BE2C (cell line): ENCODE results near the gene PCSK6.
"Not testable (repeated sequence)": the region's sequence is repeated elsewhere in the genome, so short reads cannot be mapped to it uniquely, and the experiment has no call there.

Experiments used
- DNase-seq: peaks from one replicate; pipeline ENCODE4 v3.0.0-alpha.2; 2020
- H3K27me3 ChIP-seq: fragments of 250-450 bp; sonication (Bioruptor Pico); 2 replicates; pipeline ENCODE4 v1.5.1; 2020; ENCODE audit warnings: mild to moderate bottlenecking
- H3K36me3 ChIP-seq: fragments of 250-450 bp; sonication (Bioruptor Pico); 2 replicates; pipeline ENCODE4 v1.5.1; 2020; ENCODE audit warnings: mild to moderate bottlenecking
- H3K4me1 ChIP-seq: fragments of 250-450 bp; sonication (Bioruptor Pico); 2 replicates; pipeline ENCODE4 v1.5.1; 2020
- H3K4me3 ChIP-seq: 2 replicates; pipeline ENCODE4 v1.5.1; 2011; ENCODE audit warnings: low read depth, low read length
- H3K9me3 ChIP-seq: fragments of 250-450 bp; sonication (Bioruptor Pico); 2 replicates; pipeline ENCODE4 v1.5.1; 2020
- TF ChIP-seq, protein P1 (sequence below): IDR thresholded peaks from 2 replicates; pipeline ENCODE4 v1.5.1; 2012; ENCODE audit warnings: mild to moderate bottlenecking, low read depth, low read length

The PCSK6 gene

DNA sequence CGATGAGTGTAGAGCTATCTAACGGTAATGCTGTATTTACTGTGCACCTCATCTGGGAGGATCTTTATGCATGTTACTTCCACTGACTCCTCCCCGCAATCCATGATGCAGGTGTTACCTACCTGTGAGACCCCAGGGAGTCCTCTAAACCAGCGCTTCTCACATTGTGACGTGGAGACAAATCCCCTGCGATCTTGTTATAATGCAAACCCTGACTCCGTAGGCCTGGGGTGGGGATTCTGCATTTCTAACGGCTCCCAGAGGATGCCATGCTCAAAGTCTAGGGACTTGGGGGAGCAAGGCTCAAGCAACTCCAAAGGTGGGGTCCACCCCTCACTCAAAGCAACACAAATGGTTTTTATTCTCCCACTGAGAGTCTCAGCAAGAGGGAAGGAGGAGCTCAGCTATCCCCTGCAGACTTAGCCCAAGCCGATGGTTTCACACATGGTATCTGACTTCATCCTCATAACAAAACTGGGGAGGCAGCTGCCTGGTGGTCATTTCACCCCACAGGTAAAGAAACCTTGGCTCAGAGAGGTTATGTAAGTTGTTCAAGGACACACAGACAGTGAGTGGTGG lies 63.6 kb downstream of the PCSK6 start:
- TF ChIP-seq, protein P1, sequence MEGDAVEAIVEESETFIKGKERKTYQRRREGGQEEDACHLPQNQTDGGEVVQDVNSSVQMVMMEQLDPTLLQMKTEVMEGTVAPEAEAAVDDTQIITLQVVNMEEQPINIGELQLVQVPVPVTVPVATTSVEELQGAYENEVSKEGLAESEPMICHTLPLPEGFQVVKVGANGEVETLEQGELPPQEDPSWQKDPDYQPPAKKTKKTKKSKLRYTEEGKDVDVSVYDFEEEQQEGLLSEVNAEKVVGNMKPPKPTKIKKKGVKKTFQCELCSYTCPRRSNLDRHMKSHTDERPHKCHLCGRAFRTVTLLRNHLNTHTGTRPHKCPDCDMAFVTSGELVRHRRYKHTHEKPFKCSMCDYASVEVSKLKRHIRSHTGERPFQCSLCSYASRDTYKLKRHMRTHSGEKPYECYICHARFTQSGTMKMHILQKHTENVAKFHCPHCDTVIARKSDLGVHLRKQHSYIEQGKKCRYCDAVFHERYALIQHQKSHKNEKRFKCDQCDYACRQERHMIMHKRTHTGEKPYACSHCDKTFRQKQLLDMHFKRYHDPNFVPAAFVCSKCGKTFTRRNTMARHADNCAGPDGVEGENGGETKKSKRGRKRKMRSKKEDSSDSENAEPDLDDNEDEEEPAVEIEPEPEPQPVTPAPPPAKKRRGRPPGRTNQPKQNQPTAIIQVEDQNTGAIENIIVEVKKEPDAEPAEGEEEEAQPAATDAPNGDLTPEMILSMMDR = no peak
- Histone ChIP-seq H3K4me1 (no peaks in the 10 kb centered on the region; the same call in 1 of the 2 replicates), H3K36me3 (no peaks in the 10 kb centered on the region), H3K27me3 (no peaks in the 10 kb centered on the region), H3K9me3 (no peaks in the 10 kb centered on the region), H3K4me3 (no peak overlapping the region)
- no peak for DNase-seq

DNA sequence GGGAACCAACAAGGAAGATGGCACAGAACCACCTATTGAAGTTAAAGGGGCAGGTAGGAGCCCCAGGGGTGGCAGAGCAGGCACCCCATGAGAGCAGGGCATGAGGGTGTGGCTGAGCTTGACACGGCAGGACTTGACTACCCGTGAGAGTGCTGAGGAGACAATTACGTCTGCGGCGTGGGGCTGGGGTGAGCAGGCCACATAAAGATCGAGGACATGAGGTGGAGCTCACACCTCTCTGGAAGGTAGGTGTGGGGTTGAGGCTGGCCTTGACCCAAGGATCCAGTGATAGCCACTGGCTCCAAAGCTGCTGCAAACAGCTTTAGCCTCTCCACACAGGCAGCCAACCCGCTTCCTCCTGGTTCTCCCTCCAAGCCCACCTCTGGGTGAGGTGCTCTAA lies 64.5 kb downstream of the PCSK6 start:
- H3K9me3 ChIP-seq = no peaks in the 10 kb centered on the region
- TF ChIP-seq, protein P1 = no peak
- no peak overlapping the region for H3K4me3 ChIP-seq
- no peaks in the 10 kb centered on the region for H3K36me3 ChIP-seq
- no peaks in the 10 kb centered on the region for H3K27me3 ChIP-seq
- no peak for DNase-seq
- H3K4me1 ChIP-seq = no peaks in the 10 kb centered on the region; the same call in 1 of the 2 replicates

DNA sequence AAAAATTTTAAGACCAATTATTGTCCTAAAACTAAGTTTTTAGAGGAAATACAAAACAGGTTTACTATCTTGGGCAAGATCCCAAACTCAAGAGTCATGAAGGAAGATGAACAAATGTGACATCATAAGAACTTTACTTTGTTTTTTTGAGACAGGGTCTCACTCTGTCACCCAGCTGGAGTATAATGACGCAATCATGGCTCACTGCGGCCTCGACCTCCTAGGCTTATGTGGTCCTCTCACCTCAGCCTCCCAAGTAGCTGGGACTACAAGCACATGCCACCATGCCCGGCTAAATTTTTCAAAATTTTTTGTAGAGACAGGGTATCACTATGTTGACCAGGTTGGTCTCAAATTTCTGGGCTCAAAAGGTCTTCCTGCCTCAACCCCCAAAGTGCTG lies 69.3 kb downstream of the PCSK6 start:
- DNase-seq = no peak
- Histone ChIP-seq H3K4me3 (no peak overlapping the region), H3K9me3 (no peaks in the 10 kb centered on the region), H3K36me3 (no peaks in the 10 kb centered on the region), H3K27me3 (no peaks in the 10 kb centered on the region), H3K4me1 (no peaks in the 10 kb centered on the region)
- TF ChIP-seq, protein P1 = no peak

DNA sequence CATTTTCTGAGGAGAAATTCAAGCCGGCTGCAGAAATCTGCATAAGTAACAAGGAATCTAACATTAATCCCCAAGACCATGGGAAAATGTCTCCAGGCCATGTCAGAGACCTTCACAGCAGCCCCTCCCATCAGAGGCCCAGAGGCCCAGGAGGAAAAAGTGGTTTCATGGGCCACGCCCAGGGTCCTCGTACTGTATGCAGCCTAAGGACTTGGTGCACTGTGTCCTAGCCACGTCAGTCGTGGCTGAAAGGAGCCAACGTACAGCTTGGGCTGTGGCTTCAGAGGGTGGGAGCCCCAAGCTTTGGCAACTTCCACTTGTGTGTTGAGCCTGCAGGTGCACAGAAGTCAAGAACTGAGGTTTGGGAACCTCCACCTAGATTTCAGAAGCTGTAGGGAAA lies 73.0 kb downstream of the PCSK6 start:
- not testable (repeated sequence) for H3K27me3 ChIP-seq, H3K9me3 ChIP-seq, H3K4me3 ChIP-seq, DNase-seq, H3K4me1 ChIP-seq, H3K36me3 ChIP-seq

DNA sequence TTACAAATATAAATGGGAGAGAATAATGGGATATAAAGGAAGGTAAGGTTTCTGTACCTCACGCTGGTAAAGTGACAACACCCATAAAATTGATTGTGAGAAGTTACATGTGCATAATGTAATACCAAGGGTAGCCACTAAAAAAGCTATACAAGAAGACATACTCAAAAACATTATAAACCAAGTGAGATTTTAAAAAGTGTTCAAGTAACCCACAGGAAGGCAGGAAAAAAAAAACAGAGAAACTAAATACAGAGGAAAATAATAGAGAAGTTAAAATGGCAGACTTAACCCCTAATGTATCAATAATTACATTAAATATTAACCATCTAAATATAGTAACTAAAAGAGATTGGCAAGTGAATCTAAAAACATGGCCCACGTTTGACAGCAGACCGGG lies 76.3 kb downstream of the PCSK6 start:
- no peaks in the 10 kb centered on the region for H3K4me1 ChIP-seq
- H3K9me3 ChIP-seq = no peaks in the 10 kb centered on the region
- TF ChIP-seq, protein P1 = no peak
- DNase-seq = no peak
- no peaks in the 10 kb centered on the region for H3K36me3 ChIP-seq
- no peaks in the 10 kb centered on the region for H3K27me3 ChIP-seq
- no peak overlapping the region for H3K4me3 ChIP-seq

DNA sequence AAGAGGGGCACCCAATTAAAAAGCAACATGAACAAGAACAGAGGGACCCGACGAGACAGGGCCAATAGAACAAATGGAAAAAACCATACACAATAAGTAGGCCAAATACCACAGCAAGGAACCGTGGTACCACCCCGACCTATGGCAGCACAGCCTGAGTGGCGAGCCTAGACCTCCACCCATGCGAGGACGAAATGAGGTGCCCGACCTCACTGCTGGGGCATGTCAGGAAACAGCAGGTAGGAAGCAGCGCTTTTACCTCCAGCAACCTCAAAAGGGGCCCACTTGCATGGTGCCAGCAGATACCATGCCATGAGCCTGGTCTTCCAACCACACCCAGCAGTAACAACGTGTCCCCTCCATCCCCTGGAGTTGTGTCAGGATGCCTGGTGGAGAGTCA lies 77.9 kb downstream of the PCSK6 start:
- H3K4me1 ChIP-seq = no peaks in the 10 kb centered on the region
- no peak overlapping the region for H3K4me3 ChIP-seq
- H3K9me3 ChIP-seq = no peaks in the 10 kb centered on the region
- H3K36me3 ChIP-seq = no peaks in the 10 kb centered on the region
- no peaks in the 10 kb centered on the region for H3K27me3 ChIP-seq
- TF ChIP-seq, protein P1 = no peak
- no peak for DNase-seq

DNA sequence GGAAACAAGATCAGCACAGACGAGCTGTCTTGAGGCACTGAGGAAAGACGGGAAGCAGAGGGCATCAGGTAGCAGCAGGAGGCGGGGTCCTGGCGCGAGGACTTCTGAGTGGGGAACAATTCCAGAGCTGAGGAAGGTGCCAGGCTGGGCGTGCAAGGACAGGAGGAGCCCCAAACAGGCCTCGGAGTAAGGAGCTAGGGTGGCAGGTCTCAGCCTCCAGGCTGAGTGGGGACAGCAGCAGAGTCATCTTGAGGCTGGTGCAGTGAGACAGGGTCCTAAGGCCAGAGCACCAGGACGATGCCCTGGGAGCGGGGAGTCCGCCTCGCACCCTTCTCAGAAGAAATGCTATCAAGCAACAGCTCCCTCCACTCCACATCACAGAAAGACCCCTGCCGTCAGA lies 78.4 kb downstream of the PCSK6 start:
- Histone ChIP-seq H3K27me3 (no peaks in the 10 kb centered on the region), H3K4me1 (no peaks in the 10 kb centered on the region), H3K9me3 (no peaks in the 10 kb centered on the region), H3K4me3 (no peak overlapping the region), H3K36me3 (no peaks in the 10 kb centered on the region)
- TF ChIP-seq, protein P1 = no peak
- DNase-seq = no peak
